Endodermal cell (in vitro differentiated cells): ENCODE results near the gene MBTD1. TPM values are rescaled to one million over a fixed set of nuclear protein-coding genes. Genes with fewer than 3 reads are reported as not detected.
A peak's percentile ranks its signal among the peaks of the same experiment; 100 is the strongest.

ENCODE experiments used
- DNase-seq: peaks from one replicate; pipeline ENCODE4 v3.0.0-alpha.2; 2017
- H3K27ac ChIP-seq: 2 replicates; pipeline ENCODE4 v1.5.1; 2013; ENCODE audit warnings: mild to moderate bottlenecking, low read depth, low read length, moderate library complexity
- H3K27me3 ChIP-seq: 2 replicates; pipeline ENCODE4 v1.6.1; 2013; ENCODE audit warnings: mild to moderate bottlenecking, low read length, moderate library complexity; ENCODE audit not compliant: insufficient read depth, control insufficient read depth, poor library complexity, severe bottlenecking
- H3K36me3 ChIP-seq: 2 replicates; pipeline ENCODE4 v1.7.0; 2013; ENCODE audit warnings: mild to moderate bottlenecking, low read length, moderate library complexity; ENCODE audit not compliant: control insufficient read depth, insufficient read depth
- H3K4me1 ChIP-seq: one replicate; pipeline ENCODE4 v1.7.0; 2013; ENCODE audit warnings: low read length; ENCODE audit not compliant: control insufficient read depth, insufficient read depth
- H3K4me3 ChIP-seq: 2 replicates; pipeline ENCODE4 v1.5.1; 2013; ENCODE audit warnings: mild to moderate bottlenecking, low read length, moderate library complexity
- H3K9ac ChIP-seq: 2 replicates; pipeline ENCODE4 v1.6.1; 2013; ENCODE audit warnings: mild to moderate bottlenecking, low read length, moderate library complexity; ENCODE audit not compliant: poor library complexity, severe bottlenecking; ENCODE audit errors: extremely low read depth
- H3K9me3 ChIP-seq: 2 replicates; pipeline ENCODE4 v1.6.1; 2013; ENCODE audit warnings: mild to moderate bottlenecking, low read length, moderate library complexity; ENCODE audit not compliant: control insufficient read depth
- H3K27ac Mint-ChIP-seq: 2 replicates; pipeline ENCODE4 v1.8.0; 2020; ENCODE audit warnings: mixed read lengths
- H3K27me3 Mint-ChIP-seq: 2 replicates; pipeline ENCODE4 v1.8.0; 2021; ENCODE audit warnings: mild to moderate bottlenecking, mixed read lengths; ENCODE audit not compliant: insufficient read depth
- H3K36me3 Mint-ChIP-seq: 2 replicates; pipeline ENCODE4 v1.8.0; 2020; ENCODE audit warnings: low read depth, mixed read lengths
- H3K4me1 Mint-ChIP-seq: 2 replicates; pipeline ENCODE4 v1.8.0; 2020; ENCODE audit warnings: mixed read lengths
- H3K4me3 Mint-ChIP-seq: 2 replicates; pipeline ENCODE4 v1.8.0; 2020; ENCODE audit warnings: mild to moderate bottlenecking, moderate library complexity, mixed read lengths
- H3K9me3 Mint-ChIP-seq: 2 replicates; pipeline ENCODE4 v1.8.0; 2020; ENCODE audit warnings: mild to moderate bottlenecking, mixed read lengths
- CTCF ChIP-seq: fragments of 200-600 bp; sonication (generic); conservative IDR thresholded peaks from 2 replicates; pipeline ENCODE4 v1.5.0; 2021; ENCODE audit warnings: antibody characterized with exemption, mild to moderate bottlenecking
- whole genome bisulfite sequencing, 2 experiments: methylation state at CpG; one replicate each; pipeline versions ENCODE4 v1.1.5 to v1.1.7; 2013; ENCODE audit warnings: missing lambda C conversion rate in 2 of 2, mixed read lengths in 1 of 2; ENCODE audit not compliant: insufficient coverage in 1 of 2, insufficient read length in 1 of 2; 5-methylcytosine and 5-hydroxymethylcytosine counted together
- total RNA-seq, 2 donors: library from RNA; stranded (reverse); fragmentation: NEBNext Ultra II Directional in 1 of 2; extraction: Animal tissue kit (Norgen Biotek cat#: 25700) in 1 of 2; gene quantifications; 2 replicates in 1 of 2; 3 replicates in 1 of 2; pipeline ENCODE4 v1.2.1, GENCODE V29; 2021

Gene MBTD1
- total RNA-seq, 2 donors from 2014 or later: 33.6 to 37.7 TPM

GRCh38 chr17:51170736-51171135 is 89.1 kb downstream of the MBTD1 start:
- H3K27ac ChIP-seq: no peak overlapping the region
- peak; percentile 6 for DNase-seq
- H3K36me3 ChIP-seq: peaks cover 42% of the 10 kb centered on the region
- H3K9ac ChIP-seq: no peak overlapping the region
- H3K4me3 ChIP-seq: no peak overlapping the region
- Mint-ChIP-seq H3K27ac (no peak overlapping the region), H3K4me3 (no peak overlapping the region), H3K4me1 (peaks cover 7% of the 10 kb centered on the region), H3K27me3 (peaks cover under 1% of the 10 kb centered on the region), H3K36me3 (peaks cover 51% of the 10 kb centered on the region), H3K9me3 (no peaks in the 10 kb centered on the region)
- H3K4me1 ChIP-seq: peaks cover 4% of the 10 kb centered on the region
- WGBS, 2 experiments: 97 to 100% methylated on average over 1 to 2 of the region's 2 CpGs
- no peak for TF ChIP-seq CTCF
- H3K27me3 ChIP-seq: no peaks in the 10 kb centered on the region
- no peaks in the 10 kb centered on the region for H3K9me3 ChIP-seq

GRCh38 chr17:51169340-51169739 is 90.5 kb downstream of the MBTD1 start:
- 100% methylated on average over 1 of the region's 1 CpG for WGBS, 2 experiments
- TF ChIP-seq CTCF: no peak

GRCh38 chr17:51166987-51167931 is 92.6 kb downstream of the MBTD1 start:
- Histone ChIP-seq H3K9ac (peak overlapping the region; percentile 79), H3K4me3 (peak overlapping the region; percentile 96), H3K4me1 (peaks cover 4% of the 10 kb centered on the region), H3K36me3 (peaks cover 49% of the 10 kb centered on the region), H3K27ac (peak overlapping the region; percentile 38), H3K27me3 (no peaks in the 10 kb centered on the region), H3K9me3 (no peaks in the 10 kb centered on the region)
- 15 to 34% methylated on average over 18 to 42 of the region's 42 CpGs for WGBS, 2 experiments
- H3K4me1 Mint-ChIP-seq: peaks cover 14% of the 10 kb centered on the region
- peak; percentile 90 for DNase-seq
- peak overlapping the region; percentile 72 for H3K27ac Mint-ChIP-seq
- no peaks in the 10 kb centered on the region for H3K9me3 Mint-ChIP-seq
- H3K27me3 Mint-ChIP-seq: peaks cover 1% of the 10 kb centered on the region
- H3K4me3 Mint-ChIP-seq: peak overlapping the region; percentile 94
- peaks cover 52% of the 10 kb centered on the region for H3K36me3 Mint-ChIP-seq
- peak; percentile 89 for TF ChIP-seq CTCF

More at GRCh38 chr17:51169340-51169739, 90.5 kb downstream of the MBTD1 start:
- Mint-ChIP-seq H3K27me3 (peaks cover 1% of the 10 kb centered on the region), H3K9me3 (no peaks in the 10 kb centered on the region), H3K27ac (no peak overlapping the region), H3K4me1 (peaks cover 14% of the 10 kb centered on the region), H3K36me3 (peaks cover 47% of the 10 kb centered on the region), H3K4me3 (no peak overlapping the region)
- Histone ChIP-seq H3K4me1 (peaks cover 4% of the 10 kb centered on the region), H3K36me3 (peaks cover 42% of the 10 kb centered on the region), H3K4me3 (no peak overlapping the region), H3K27ac (no peak overlapping the region), H3K27me3 (no peaks in the 10 kb centered on the region), H3K9ac (no peak overlapping the region), H3K9me3 (no peaks in the 10 kb centered on the region)
- DNase-seq: peak; percentile 17
